Measurements from ENCODE around the gene PTPRN2. TPM values are rescaled to one million over a fixed set of nuclear protein-coding genes. Genes with fewer than 3 reads are reported as not detected.

Gene PTPRN2
- total and polyA plus RNA-seq, 2 donors (not counting 1 experiment from before 2014, with no cell fraction given) = 0.54 to 1.2 TPM

DNA sequence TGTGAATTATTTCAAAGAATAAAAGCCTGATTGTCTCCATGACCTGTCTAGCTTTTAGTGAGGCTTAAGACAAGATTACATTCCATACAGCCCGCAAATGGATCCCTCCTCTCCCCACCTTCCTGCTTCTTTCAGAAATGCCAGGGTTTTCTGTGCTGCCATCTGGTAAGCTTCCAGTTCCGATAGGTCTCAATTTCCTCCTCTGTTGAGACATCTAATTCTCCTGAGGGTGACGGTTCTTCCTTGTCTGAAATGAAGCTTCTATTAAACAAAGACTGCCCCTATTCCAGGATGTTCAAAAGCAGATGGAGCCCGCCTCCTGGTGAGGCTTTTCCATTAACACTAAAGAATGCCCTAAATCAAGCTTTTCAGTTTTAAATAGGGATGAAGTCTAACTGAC, 295.6 kb downstream of the PTPRN2 start:
- TF ChIP-seq, protein P1, sequence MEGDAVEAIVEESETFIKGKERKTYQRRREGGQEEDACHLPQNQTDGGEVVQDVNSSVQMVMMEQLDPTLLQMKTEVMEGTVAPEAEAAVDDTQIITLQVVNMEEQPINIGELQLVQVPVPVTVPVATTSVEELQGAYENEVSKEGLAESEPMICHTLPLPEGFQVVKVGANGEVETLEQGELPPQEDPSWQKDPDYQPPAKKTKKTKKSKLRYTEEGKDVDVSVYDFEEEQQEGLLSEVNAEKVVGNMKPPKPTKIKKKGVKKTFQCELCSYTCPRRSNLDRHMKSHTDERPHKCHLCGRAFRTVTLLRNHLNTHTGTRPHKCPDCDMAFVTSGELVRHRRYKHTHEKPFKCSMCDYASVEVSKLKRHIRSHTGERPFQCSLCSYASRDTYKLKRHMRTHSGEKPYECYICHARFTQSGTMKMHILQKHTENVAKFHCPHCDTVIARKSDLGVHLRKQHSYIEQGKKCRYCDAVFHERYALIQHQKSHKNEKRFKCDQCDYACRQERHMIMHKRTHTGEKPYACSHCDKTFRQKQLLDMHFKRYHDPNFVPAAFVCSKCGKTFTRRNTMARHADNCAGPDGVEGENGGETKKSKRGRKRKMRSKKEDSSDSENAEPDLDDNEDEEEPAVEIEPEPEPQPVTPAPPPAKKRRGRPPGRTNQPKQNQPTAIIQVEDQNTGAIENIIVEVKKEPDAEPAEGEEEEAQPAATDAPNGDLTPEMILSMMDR (conservative IDR thresholded peaks at IDR 0.05 in 1 of 2, IDR thresholded peaks at IDR 0.05 in 1 of 2; ENCODE audit: low read depth in 1 of 2, low read length in 2 of 2) = no peak
- TF ChIP-seq EZH2 (IDR thresholded peaks at IDR 0.05; ENCODE audit: low read length, missing control alignments) = no peak
- H3K36me3 ChIP-seq (ENCODE audit: control insufficient read depth, insufficient read depth, low read length) = no peaks in the 10 kb centered on the region
- no peak overlapping the region for H3K9ac ChIP-seq (ENCODE audit: insufficient read depth, low read length)
- H3K4me1 ChIP-seq (ENCODE audit: control insufficient read depth, extremely low read depth, insufficient read depth, low read length) = no peaks in the 10 kb centered on the region
- no peak for DNase-seq (ENCODE audit: low read depth in 2 of 2)
- no peaks in the 10 kb centered on the region for H4K20me1 ChIP-seq (ENCODE audit: control insufficient read depth, extremely low read depth, insufficient read depth, low read length)
- no peak overlapping the region for H2AFZ ChIP-seq (ENCODE audit: low read length)
- H3K79me2 ChIP-seq (ENCODE audit: control insufficient read depth, insufficient read depth, low read length) = no peaks in the 10 kb centered on the region
- no peaks in the 10 kb centered on the region for H3K9me3 ChIP-seq (ENCODE audit: control insufficient read depth, insufficient read depth, low read depth, low read length)
- no peak overlapping the region for H3K4me3 ChIP-seq (replicated peaks in 1 of 4; ENCODE audit: control extremely low read depth in 1 of 4, insufficient read depth in 1 of 4, low read depth in 3 of 4, low read length in 4 of 4)
- no peak overlapping the region for H3K27ac ChIP-seq (ENCODE audit: insufficient read depth, low read length)
- no peaks in the 10 kb centered on the region for H3K27me3 ChIP-seq (ENCODE audit: control insufficient read depth, insufficient read depth, low read length)
- H3K4me2 ChIP-seq (ENCODE audit: extremely low read depth, insufficient read depth, low read length) = no peak overlapping the region

DNA sequence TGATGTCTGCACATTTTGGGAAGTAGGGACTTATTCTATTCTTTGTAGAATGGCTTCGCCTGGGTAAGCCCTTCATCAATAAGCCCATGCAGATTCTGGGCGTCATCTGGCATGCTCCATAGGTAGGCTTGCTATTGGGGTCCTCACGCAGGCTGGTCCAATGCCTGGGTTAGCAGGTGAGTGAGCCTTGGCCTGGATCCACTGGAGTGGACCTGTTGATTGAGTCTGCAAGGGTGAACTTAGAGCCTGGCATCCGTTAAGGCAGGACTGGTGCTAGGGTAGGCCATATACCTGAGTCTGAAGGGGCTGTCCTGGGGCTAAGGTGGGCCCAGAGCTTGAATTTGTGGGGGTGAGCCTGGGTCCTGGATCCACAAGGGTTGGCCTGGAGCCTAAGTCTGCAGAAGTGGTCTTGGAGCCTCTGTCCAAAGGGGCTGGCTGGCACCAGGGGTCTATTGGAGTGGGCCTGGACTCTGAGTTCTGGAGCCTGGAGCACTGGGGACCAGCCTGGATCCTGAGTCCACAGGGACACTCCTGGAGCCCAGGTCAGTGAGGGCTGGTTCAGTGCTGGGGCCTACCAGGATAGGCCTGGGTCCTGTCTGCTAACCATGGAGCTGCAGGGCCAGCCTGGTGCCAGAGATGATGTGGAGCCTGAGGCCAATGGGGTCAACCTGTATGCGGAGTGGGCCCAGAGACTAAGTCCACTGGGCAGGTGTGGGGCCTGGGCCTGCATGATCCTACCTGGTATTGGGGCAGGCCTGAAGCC, 297.7 kb downstream of the PTPRN2 start:
- Histone ChIP-seq H3K9me3 (ENCODE audit: control insufficient read depth, insufficient read depth, low read depth, low read length) (no peaks in the 10 kb centered on the region), H3K79me2 (ENCODE audit: control insufficient read depth, insufficient read depth, low read length) (no peaks in the 10 kb centered on the region), H2AFZ (ENCODE audit: low read length) (no peak overlapping the region), H3K9ac (ENCODE audit: insufficient read depth, low read length) (no peak overlapping the region), H3K4me1 (ENCODE audit: control insufficient read depth, extremely low read depth, insufficient read depth, low read length) (no peaks in the 10 kb centered on the region), H3K4me3 (replicated peaks in 1 of 4; ENCODE audit: control extremely low read depth in 1 of 4, insufficient read depth in 1 of 4, low read depth in 3 of 4, low read length in 4 of 4) (no peak overlapping the region), H3K27me3 (ENCODE audit: control insufficient read depth, insufficient read depth, low read length) (no peaks in the 10 kb centered on the region), H3K4me2 (ENCODE audit: extremely low read depth, insufficient read depth, low read length) (no peak overlapping the region), H3K36me3 (ENCODE audit: control insufficient read depth, insufficient read depth, low read length) (no peaks in the 10 kb centered on the region), H4K20me1 (ENCODE audit: control insufficient read depth, extremely low read depth, insufficient read depth, low read length) (no peaks in the 10 kb centered on the region), H3K27ac (ENCODE audit: insufficient read depth, low read length) (no peak overlapping the region)
- no peak for TF ChIP-seq EZH2 (IDR thresholded peaks at IDR 0.05; ENCODE audit: low read length, missing control alignments)
- TF ChIP-seq, protein P1 (conservative IDR thresholded peaks at IDR 0.05 in 1 of 2, IDR thresholded peaks at IDR 0.05 in 1 of 2; ENCODE audit: low read depth in 1 of 2, low read length in 2 of 2) = no peak
- no peak for DNase-seq (ENCODE audit: low read depth in 2 of 2)

DNA sequence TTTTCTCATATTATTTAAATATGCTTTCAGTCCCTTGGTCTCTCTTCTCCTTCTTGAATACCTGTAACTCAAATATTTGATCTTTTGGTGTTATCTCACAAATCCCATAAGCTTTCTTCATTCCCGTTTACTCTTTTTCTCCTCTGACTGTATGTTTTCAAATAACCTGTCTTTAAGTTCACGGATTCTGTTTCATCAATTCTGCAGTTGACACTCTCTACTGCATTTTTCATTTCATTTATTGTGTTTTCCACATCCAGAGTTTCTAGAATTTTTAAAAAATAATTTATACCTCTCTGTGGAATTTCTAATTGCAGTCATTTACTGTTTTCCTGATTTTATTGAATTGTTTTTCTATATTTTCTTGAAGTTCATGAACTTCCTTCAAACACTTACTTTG, 298.4 kb downstream of the PTPRN2 start:
- H3K36me3 ChIP-seq (ENCODE audit: control insufficient read depth, insufficient read depth, low read length) = no peaks in the 10 kb centered on the region
- H3K4me3 ChIP-seq (replicated peaks in 1 of 4; ENCODE audit: control extremely low read depth in 1 of 4, insufficient read depth in 1 of 4, low read depth in 3 of 4, low read length in 4 of 4) = no peak overlapping the region
- no peaks in the 10 kb centered on the region for H3K4me1 ChIP-seq (ENCODE audit: control insufficient read depth, extremely low read depth, insufficient read depth, low read length)
- H3K27ac ChIP-seq (ENCODE audit: insufficient read depth, low read length) = no peak overlapping the region
- no peaks in the 10 kb centered on the region for H3K27me3 ChIP-seq (ENCODE audit: control insufficient read depth, insufficient read depth, low read length)
- no peak overlapping the region for H2AFZ ChIP-seq (ENCODE audit: low read length)
- H3K9ac ChIP-seq (ENCODE audit: insufficient read depth, low read length) = no peak overlapping the region
- TF ChIP-seq, protein P1 (conservative IDR thresholded peaks at IDR 0.05 in 1 of 2, IDR thresholded peaks at IDR 0.05 in 1 of 2; ENCODE audit: low read depth in 1 of 2, low read length in 2 of 2) = no peak
- TF ChIP-seq EZH2 (IDR thresholded peaks at IDR 0.05; ENCODE audit: low read length, missing control alignments) = no peak
- H3K79me2 ChIP-seq (ENCODE audit: control insufficient read depth, insufficient read depth, low read length) = no peaks in the 10 kb centered on the region
- H3K9me3 ChIP-seq (ENCODE audit: control insufficient read depth, insufficient read depth, low read depth, low read length) = no peaks in the 10 kb centered on the region
- H4K20me1 ChIP-seq (ENCODE audit: control insufficient read depth, extremely low read depth, insufficient read depth, low read length) = no peaks in the 10 kb centered on the region
- no peak overlapping the region for H3K4me2 ChIP-seq (ENCODE audit: extremely low read depth, insufficient read depth, low read length)
- DNase-seq (ENCODE audit: low read depth in 2 of 2) = no peak

Measured in fibroblast of lung (primary cell).